Left colon (tissue), 2 donors: ENCODE measurements around the gene PTPN22. TPM values are rescaled to one million over a fixed set of nuclear protein-coding genes. Genes with fewer than 3 reads are reported as not detected.
"Not testable (repeated sequence)": the region's sequence is repeated elsewhere in the genome, so short reads cannot be mapped to it uniquely, and the experiment has no call there.

Experiments
- ATAC-seq: fragments of 200-7000 bp; cut with Tn5 transposase; one replicate; pipeline ENCODE4 v1.9.1; 2020; ENCODE audit warnings: mild to moderate bottlenecking, moderate library complexity
- DNase-seq, 2 donors: peaks; one replicate each; pipeline ENCODE4 v3.0.0-alpha.2; 2020
- intact Hi-C, 2 donors: fragments of 100-400 bp; cut with DNase I in 1 of 2; cut with micrococcal nuclease in 1 of 2; formaldehyde crosslinking; loops; one replicate each; pipeline versions ENCODE4 v1.11.2 to v1.14.0; 2022; cut with DNase I, micrococcal nuclease
- total RNA-seq, 2 donors: library from RNA; stranded (reverse); fragmentation: NEBNext Ultra II Directional; extraction: Animal tissue kit (Norgen Biotek cat#: 25700); gene quantifications; one replicate each; pipeline ENCODE4 v1.2.1, GENCODE V29; 2021
- donor health status: DM: no; HTN: no; CAD: no.
- donor health status: DM: yes; HTN: yes; CAD: no.

Gene PTPN22
- total RNA-seq, 2 donors from 2014 or later, result 5.6 to 5.7 TPM

DNA sequence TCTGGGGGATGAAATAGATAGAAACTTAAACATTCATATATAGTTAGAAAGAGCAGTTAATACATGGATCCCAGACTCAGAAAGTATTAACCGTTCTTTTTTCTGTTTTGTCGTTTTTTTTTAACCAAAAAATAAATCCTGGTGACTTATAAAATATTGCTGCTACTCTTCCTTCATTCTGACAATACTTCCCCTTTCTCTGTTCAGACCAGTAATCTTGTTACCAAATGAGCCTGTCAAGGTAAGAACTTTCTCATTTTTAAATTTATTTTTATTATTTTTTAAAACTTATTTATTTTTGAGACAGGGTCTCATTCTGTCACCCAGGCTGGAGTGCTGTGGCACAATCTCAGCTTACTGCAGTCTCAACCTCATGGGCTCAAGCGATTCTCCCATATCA is 13.7 kb downstream of the PTPN22 start:
- intact Hi-C loops, result no loop called here
- ATAC-seq, result no peak
- no peak for DNase-seq

DNA sequence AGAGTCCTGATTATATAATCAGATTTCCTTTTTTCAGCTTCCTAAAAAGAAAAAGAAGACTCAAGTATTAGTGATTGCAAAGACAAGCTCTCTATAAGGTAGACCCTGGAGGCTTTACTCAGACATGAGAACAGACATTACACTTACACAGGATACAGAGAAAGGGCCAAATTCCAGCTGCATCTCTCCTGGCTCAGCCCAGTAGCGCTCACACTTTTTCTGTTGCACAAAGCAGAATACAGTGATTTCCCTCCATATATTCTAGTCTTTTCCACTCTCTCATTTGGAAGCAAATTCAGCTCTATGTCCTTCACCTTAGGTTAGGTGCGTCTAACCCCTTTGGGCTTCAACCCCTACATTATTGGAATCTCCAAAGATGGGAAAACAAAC is 15.1 kb downstream of the PTPN22 start:
- intact Hi-C loops, result no loop called here
- DNase-seq (no peak), ATAC-seq (no peak)

DNA sequence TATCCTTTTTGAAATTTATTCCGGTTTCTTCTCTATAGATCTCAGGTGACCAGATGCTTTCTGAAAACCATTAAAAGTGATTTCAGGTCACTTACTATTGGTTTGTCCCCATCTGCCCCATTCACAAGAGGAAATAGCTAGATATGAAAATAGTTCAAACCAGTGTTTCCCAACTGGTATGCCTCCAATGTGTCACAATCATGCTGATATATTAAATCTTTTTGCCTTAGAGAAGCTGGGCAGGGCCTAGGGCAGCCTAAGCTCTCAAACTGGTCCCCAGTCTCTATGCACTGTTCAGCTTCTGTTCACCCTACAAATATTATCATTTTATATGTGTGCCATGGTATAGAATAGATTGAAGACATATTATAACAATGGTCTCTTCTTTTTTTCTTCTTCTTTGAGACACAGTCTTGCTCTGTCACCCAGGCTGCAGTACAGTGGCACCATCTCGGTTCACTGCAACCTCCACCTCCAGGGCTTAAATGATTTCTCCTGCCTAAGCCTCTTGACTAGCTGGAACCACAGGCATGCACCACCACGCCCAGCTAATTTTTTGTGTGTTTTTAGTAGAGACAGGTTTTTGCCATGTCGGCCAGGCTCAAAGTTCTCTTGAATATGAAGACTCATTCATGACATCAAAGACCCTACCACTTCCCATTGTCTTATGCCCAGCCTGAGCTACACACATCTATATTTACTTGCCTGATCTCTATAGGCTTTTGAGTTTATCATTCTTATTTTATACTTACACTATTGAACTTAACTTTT is 15.7 kb downstream of the PTPN22 start:
- ATAC-seq (no peak), DNase-seq (no peak)
- intact Hi-C loops, result no loop called here

DNA sequence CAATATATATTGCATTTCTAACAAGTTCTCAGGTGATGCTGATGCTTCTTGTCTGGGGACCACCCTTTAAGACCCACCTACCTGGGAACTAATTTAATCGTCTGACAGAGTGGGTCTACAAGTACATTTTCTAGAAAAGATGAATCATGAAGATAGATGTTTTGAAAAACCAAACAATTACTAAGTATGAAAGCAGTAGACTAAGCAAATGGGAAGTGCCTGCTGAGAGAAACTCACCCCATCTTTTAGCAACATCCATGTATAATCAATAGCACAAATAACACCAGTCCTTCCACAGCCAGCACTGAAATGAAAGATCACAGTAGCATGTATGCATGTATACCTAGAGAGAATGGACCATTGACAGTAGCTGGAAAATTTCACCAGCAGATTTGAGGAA is 17.3 kb downstream of the PTPN22 start:
- DNase-seq (no peak), ATAC-seq (no peak)
- intact Hi-C loops, result no loop called here

DNA sequence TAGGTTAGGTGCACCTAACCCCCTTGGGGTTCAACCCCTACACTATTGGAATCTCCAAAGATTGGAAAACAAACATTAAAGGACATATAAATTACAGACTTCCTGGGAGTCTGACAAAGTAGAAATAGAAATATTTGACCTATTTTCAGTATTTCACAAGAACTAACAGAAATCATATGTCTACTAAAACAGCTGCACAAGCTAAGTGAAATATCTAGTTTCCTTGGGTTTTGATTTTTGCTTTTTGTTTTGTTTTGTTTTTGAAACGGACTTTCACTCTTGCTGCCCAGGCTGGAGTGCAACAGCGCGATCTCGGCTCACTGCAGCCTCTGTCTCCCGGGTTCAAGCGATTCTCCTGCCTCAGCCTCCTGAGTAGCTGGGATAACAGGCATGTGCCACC is 18.8 kb downstream of the PTPN22 start:
- intact Hi-C loops, ATAC-seq, DNase-seq: not testable (repeated sequence)

DNA sequence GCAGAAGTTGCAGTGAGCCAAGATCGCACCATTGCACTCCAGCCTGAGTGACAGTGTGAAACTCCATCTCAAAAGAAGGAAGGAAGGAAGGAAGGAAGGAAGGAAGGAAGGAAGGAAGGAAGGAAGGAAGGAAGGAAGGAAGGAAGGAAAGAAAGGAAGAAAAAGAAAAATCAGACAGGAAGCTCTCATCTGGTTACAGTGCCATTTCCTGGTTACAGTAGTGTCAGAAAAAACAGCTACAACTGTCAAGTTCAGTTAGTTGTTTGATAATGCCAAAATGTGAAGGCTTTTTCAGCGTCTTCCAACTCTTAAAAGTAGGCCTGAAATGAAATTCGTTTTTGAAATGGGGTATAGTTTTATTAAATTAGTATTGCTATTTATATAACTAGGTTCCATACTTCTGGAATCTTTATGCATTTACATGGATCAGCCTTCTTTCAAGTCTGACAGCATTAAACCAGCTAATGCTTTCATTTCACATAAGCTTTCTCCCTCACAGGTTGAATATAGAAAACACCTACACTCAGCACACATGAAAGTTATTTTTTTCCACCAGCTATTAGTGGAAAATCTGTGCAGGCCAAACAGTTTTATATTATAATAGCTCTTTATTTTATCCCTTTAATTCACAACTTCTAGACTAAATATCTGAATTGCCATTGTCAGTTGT is 21.2 kb downstream of the PTPN22 start:
- intact Hi-C loops, result no loop called here
- no peak for DNase-seq
- ATAC-seq, result no peak

DNA sequence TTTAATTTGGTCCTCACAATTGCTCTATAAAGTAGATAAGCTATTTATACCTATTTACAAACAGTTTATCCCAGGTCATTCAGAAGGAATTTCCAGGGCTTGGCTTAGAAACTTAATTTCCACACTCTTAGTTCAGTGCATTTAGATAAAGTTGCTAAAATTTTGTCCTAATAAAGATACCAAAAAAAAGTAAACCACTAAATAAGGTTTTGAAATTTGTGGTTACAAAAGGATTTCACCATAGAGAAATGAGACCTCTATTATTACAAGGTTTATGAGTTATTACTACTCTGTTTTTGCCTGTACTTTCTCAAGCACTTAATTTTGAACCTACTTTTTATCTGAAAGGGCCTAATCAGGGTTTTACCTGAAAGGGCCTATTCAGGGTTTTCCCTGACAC is 22.4 kb downstream of the PTPN22 start:
- ATAC-seq (no peak), DNase-seq (no peak)
- intact Hi-C loops, result loop anchor here in 1 of 2 donors (10.0 kb wide), 1 partner anchor 46 kb away; no protein-coding TSS in a partner anchor

DNA sequence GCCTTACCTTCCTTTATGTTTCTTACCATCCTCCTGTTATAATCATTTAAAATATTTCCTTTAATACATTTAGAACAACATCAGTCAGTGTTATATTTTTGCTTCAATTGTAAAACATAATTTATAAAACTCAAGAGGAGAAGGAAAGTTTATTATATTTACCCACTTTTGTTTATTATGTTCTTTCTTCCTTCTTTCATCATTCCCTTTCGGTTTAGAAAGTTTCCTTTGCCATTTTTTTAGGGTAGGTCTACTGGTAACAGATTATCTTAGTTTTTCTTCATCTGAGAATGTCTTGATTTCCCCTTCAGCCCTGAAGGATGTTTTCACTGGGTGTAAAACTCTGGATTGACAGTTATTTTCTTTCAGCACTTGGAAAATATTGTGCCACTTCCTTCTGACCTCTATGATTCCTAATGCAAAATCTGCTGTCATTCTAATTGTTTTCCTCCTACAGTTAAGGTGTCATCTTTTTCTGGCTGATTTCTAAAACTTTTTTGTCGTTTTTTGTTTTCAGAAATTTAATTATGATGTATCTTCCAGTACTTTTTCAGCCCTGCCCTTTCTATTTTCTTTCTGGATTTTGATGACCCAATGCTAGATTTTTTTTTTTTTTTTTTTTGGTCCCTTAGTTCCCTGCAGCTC is 25.0 kb downstream of the PTPN22 start:
- no peak for ATAC-seq
- DNase-seq, result no peak
- intact Hi-C loops, result loop anchor here in 1 of 2 donors (10.0 kb wide), 1 partner anchor 48 kb away; no protein-coding TSS in a partner anchor

DNA sequence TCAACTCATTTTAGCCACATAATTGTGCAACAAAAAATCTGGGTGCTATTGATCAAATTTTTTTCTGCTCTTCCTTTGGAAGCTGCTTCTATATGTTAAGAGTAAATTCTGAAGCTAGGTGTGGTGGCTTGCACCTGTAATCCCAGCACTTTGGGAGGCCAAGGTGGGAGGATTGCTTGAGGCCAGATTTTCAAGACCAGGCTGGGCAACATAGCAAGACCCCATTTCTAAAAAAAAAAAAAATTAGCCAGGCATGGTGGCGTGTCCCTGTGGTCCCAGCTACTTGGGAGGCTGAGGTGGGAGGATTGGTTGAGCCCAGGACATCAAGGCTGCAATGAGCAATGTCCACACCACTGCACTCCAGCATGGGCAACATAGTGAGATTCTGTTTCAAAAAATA is 35.0 kb downstream of the PTPN22 start:
- ATAC-seq, result no peak
- intact Hi-C loops, result loop anchor here in 1 of 2 donors (10.0 kb wide), 2 partner anchors 108 to 448 kb away; no protein-coding TSS in a partner anchor
- no peak for DNase-seq

DNA sequence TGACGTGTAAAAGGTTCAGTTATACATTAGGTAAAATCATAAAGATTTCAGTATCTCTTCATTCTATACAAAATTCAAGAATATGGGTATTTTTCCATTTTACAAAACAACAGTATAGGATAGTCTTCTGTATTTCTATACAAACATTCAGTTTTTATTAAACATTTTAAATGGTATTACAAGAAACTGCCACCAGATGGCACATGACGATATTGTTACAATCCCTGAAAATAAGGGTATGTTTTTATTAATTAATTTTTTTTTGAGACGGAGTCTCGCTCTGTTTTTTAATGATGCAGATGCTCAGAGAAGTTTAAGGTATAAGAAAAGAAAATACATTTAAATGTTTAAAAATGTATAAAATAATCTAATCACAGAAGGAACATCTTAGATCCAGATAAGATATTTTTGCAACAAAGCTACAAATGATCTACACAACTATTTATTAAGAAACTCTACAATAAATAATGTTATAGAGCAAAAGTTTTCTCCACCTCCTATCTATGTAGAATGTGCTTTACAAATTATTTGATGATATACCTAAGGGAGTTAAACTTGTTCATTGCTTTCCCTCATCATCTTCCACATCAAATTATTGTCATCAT is 35.7 kb downstream of the PTPN22 start:
- DNase-seq (no peak), ATAC-seq (peak; percentile 36)
- intact Hi-C loops, result loop anchor here in 1 of 2 donors (10.0 kb wide), 2 partner anchors 109 to 449 kb away; no protein-coding TSS in a partner anchor

DNA sequence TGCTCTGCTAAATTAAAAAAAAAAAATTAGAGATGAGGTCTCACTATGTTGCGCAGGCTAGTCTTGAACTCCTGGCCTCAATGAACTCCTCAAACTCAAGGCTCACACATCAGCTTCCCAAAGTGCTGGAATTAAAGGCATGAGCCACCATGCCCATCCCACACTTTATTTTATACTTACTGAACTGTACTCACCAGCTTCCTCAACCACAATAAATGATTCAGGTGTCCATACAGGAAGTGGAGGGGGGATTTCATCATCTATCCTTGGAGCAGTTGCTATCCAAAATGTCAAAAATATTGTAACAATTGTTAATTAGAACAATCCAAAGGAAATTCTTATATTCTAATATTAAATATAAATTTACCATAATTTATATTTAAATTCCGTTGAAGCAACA is 36.8 kb downstream of the PTPN22 start:
- ATAC-seq (no peak), DNase-seq (no peak)
- intact Hi-C loops, result loop anchor here in 1 of 2 donors (10.0 kb wide), 2 partner anchors 110 to 450 kb away; no protein-coding TSS in a partner anchor

DNA sequence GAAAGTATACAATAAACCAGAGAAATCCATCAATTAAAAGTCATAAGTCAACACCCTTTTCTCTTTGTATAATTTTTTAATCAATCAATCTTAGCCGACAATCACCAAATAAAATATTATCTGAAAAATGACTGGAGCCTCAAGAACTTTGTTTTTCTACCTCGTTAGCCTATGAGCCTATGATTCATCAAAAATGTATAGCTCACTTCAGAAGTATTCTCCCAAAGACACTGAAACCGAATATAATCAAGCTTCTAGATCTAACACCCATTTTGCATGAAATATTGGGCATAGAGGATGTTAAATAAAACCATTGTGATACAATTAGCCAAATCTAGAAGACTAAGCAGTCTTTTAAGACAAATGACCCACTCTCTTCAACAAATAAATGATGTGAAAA is 41.5 kb downstream of the PTPN22 start:
- no peak for DNase-seq
- intact Hi-C loops, result loop anchor here in 1 of 2 donors (10.0 kb wide), 2 partner anchors 115 to 455 kb away; no protein-coding TSS in a partner anchor
- ATAC-seq, result no peak

DNA sequence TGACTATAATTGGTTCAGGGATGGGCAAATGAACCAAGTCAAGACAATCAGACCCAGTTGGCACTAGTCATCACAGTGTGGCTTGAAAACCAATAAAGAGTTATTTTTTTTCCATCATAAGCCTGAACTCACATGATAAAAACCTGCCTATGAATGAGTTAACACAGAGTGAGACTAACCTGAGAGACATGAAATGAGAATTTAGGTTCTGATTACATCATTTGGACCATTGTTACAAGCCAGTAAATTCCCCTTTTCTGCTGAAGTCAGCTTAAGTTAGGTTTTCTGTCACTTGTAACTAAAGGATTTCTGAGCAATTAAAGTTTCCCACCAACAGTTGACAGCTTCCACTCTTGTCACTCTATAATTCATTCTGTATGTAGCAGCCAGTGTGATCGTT is 49.6 kb downstream of the PTPN22 start:
- intact Hi-C loops, result no loop called here
- ATAC-seq (no peak), DNase-seq (no peak)

DNA sequence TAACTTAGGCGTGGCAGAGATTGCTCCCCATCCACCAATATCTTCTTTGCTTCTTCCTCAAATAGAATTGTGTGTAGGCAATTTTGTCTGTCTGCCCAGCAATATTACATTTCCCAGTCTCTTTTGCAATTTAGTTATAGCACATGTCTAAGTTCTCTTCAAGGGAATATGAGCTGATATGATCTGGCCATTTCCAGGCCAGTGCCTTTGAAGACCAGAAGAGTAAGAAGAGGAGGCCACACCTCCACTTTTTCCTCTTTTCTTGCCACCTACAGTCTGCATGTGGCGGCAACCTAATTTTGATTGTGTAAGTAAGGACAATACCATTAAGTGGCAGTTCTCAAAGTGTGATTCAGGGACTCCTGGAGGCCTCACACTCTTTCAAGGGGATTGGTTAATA is 52.9 kb downstream of the PTPN22 start:
- intact Hi-C loops, result no loop called here
- DNase-seq (no peak), ATAC-seq (no peak)

DNA sequence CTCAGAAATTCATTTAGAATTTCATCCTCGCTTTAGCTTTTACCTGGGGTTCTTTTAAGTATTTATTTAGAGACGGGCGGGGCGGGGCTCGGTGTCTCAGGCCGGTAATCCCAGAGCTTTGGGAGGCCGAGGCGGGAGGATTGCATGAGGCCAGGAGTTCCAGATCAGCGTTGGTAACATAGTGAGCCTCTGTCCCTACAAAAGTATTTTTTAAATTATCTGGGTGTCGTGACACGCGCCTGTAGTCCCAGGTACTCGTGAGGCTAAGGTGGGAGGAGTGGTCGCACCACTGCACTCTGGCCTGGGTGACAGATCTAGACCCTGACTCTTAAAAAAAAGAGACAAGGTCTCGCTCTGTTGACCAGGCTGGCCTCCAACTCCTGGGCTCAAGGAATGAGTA is 58.3 kb downstream of the PTPN22 start:
- ATAC-seq (no peak), DNase-seq (peak in 1 of 2 donors; percentile 29)
- intact Hi-C loops, result no loop called here

DNA sequence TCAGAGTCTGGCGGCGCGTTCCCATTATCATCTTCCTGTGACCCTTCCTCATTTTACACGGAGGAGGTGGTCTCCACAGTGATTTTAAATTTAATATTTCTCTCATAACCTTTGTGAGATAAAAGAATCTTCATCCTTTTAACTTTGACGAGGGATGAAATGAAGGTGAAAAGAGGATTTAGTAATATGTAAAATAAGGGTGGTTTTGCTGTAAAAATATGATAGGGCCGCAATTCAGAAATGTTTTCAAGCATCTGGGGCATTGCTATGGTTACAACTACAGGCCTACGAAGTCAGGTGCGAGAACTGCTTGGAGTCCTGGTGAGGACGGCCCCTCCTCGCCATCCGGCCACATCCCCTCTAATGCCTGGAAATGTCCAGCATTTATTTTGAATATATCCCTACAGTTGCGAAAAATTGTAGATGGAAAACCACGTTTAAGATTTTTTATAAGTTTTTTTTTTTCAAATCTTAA is 58.8 kb downstream of the PTPN22 start:
- peak; percentile 27 to 32 for DNase-seq
- ATAC-seq, result no peak
- intact Hi-C loops, result no loop called here

DNA sequence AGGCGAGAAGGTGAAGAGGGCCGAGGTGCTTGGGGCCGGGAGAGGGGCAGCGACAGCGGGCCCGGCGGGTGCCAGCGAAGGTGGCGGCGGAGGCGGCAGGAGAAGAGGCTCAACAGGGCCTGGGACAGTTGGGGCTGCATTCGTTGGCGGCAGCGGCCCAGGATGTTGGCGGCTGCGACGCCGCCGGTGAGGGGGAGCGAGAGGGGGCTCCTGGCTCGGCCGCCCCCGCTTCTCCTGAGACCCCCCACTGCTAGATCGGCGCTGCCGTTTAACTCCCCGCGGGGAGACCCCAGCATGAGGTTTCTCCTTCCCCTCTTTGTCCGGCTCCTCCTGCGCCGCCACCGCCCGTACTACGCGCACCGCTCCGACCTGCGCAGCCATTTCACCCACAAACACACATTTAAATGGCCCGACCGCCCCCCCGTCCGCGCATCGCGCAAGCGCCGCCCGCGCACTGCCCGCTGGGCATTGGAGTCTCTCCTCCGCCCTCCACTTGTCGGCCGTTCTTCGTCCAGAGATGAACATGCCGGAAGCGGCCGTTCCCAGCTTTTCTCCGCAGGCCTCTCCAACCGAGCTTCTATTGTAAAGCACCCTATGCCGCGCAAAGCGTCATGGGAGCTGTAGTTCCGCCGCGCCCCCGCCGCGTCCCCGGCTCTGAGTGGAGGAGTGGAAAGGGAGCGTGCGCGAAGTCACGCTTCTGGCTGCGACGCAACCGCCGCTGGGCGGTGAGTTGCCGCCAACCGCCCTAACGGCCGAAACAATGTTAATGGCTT is 59.4 kb downstream of the PTPN22 start, which contains the start of gene RSBN1:
TSS of gene RSBN1 (minus strand) at position 589 of the 773 bp plus-strand sequence. CDS start at position 525, 64 bp downstream.
- intact Hi-C loops, result no loop called here
- DNase-seq, result peak; percentile 99 to 100
- peak; percentile 83 for ATAC-seq
